ENCODE data around the gene MCU. TPM values are rescaled to one million over a fixed set of nuclear protein-coding genes. Genes with fewer than 3 reads are reported as not detected.
"Not testable (repeated sequence)": the region's sequence is repeated elsewhere in the genome, so short reads cannot be mapped to it uniquely, and the experiment has no call there.

Gene MCU
- total and polyA plus RNA-seq, 5 donors: 14.2 to 22.1 (median 18.1) TPM

GRCh38 chr10:72764151-72764550 lies 72.2 kb downstream of the MCU start:
- ATAC-seq (no peak), DNase-seq (no peak)
- Histone ChIP-seq H3K9me3 (ENCODE audit: control insufficient read depth, low read length) (no peaks in the 10 kb centered on the region), H3K4me1 (ENCODE audit: control insufficient read depth, insufficient read depth, low read length) (no peaks in the 10 kb centered on the region), H3K27me3 (ENCODE audit: control insufficient read depth, insufficient read depth) (no peaks in the 10 kb centered on the region), H3K27ac (ENCODE audit: low read length) (no peak overlapping the region), H3K4me3 (ENCODE audit: low read length) (no peak overlapping the region)
- intact Hi-C loops (cut with DNase I): no loop called here

GRCh38 chr10:72765051-72765745 lies 73.3 kb downstream of the MCU start:
- ATAC-seq: no peak
- WGBS: 96% methylated on average over 3 of the region's 3 CpGs

DNA sequence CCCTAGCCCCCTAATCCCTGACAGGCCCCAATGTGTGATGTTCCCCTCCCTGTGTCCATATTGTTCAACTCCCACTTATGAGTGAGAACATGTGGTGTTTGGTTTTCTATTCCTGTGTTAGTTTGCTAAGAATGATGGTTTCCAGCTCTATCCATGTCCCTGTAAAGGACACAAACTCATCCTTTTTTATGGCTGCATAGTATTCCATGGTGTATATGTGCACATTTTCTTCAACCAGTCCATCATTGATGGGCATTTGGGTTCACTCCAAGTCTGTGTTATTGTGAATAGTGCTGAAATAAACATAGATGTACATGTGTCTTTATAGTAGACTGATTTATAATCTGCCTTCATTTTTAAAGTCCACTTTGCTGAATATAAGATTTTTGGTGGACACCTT lies 79.3 kb downstream of the MCU start:
- H3K4me3 ChIP-seq (ENCODE audit: low read length); ATAC-seq; DNase-seq; H3K27me3 ChIP-seq (ENCODE audit: control insufficient read depth, insufficient read depth); H3K27ac ChIP-seq (ENCODE audit: low read length); H3K4me1 ChIP-seq (ENCODE audit: control insufficient read depth, insufficient read depth, low read length); H3K9me3 ChIP-seq (ENCODE audit: control insufficient read depth, low read length); intact Hi-C loops (cut with DNase I): not testable (repeated sequence)

More at GRCh38 chr10:72765051-72765745, 73.3 kb downstream of the MCU start:
- no peaks in the 10 kb centered on the region for H3K4me1 ChIP-seq (ENCODE audit: control insufficient read depth, insufficient read depth, low read length)
- H3K9me3 ChIP-seq (ENCODE audit: control insufficient read depth, low read length): no peaks in the 10 kb centered on the region
- H3K27ac ChIP-seq (ENCODE audit: low read length): no peak overlapping the region
- DNase-seq: no peak
- no peaks in the 10 kb centered on the region for H3K27me3 ChIP-seq (ENCODE audit: control insufficient read depth, insufficient read depth)
- no peak overlapping the region for H3K4me3 ChIP-seq (ENCODE audit: low read length)
- intact Hi-C loops (cut with DNase I): no loop called here

DNA sequence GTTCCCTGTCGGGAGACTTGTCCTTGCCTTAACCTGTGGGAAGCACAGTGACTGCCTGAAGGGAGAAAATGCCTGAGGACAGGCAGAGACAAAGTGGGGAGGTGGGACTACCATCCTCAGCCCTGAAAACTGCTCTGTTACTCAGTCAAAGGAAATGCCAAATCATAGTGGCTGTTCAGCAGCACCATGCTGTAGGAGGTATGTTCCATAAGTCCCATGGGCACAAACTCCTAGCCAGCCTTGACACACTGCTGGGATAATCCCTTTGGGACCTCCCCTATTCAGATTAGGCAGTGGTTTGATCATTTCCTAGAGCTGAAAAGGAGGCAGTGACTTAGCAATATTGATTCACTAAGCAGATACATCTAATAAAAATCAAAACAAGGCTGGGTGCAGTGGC lies 80.1 kb downstream of the MCU start:
- H3K9me3 ChIP-seq (ENCODE audit: control insufficient read depth, low read length): no peaks in the 10 kb centered on the region

GRCh38 chr10:72779874-72780273 lies 87.9 kb downstream of the MCU start:
- WGBS: 98% methylated on average over 2 of the region's 2 CpGs
- no peak overlapping the region for H3K27ac ChIP-seq (ENCODE audit: low read length)
- DNase-seq: no peak
- intact Hi-C loops (cut with DNase I): no loop called here
- no peak for ATAC-seq
- H3K4me3 ChIP-seq (ENCODE audit: low read length): no peak overlapping the region
- H3K27me3 ChIP-seq (ENCODE audit: control insufficient read depth, insufficient read depth): no peaks in the 10 kb centered on the region
- no peaks in the 10 kb centered on the region for H3K9me3 ChIP-seq (ENCODE audit: control insufficient read depth, low read length)
- H3K4me1 ChIP-seq (ENCODE audit: control insufficient read depth, insufficient read depth, low read length): peaks cover 6% of the 10 kb centered on the region

More for the DNA sequence above, 80.1 kb downstream of the MCU start:
- Histone ChIP-seq H3K27ac (ENCODE audit: low read length) (no peak overlapping the region), H3K4me1 (ENCODE audit: control insufficient read depth, insufficient read depth, low read length) (no peaks in the 10 kb centered on the region), H3K4me3 (ENCODE audit: low read length) (no peak overlapping the region), H3K27me3 (ENCODE audit: control insufficient read depth, insufficient read depth) (no peaks in the 10 kb centered on the region)
- ATAC-seq (no peak), DNase-seq (no peak)
- 98% methylated on average over 1 of the region's 1 CpG for WGBS
- intact Hi-C loops (cut with DNase I): no loop called here

DNA sequence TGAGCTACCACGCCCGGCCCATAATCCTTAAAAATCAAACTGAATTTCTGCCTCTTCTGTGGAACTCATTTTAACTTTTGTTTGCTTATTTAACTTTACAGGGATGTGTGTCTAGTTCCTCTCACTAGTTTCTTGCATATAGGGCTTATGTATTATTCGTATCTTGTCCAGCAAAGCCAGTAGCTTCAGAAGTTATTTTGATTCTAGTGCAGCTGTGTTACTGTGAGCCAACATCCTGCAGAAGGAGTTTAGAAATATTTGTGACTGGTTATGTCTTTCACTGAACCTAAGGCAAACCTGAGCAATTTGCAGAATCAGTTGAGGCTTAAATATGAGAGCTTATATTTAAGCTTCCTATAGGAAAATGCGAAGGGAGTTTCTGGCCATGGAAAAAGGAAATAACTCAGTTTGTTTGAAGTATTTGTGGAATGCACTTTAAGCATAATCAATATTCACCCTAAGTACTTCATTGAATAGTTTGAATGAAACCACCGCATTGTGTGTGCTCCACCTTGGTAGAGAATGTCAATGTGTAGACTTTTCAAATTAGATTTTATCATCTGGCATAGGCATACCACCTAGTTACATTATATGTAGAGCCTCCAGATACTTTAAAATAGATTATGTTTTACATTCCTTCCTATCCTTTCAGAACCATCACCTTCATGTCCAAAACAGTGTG lies 90.8 kb downstream of the MCU start:
- 88% methylated on average over 5 of the region's 5 CpGs for WGBS
- ATAC-seq (no peak), DNase-seq (no peak)
- Histone ChIP-seq H3K4me1 (ENCODE audit: control insufficient read depth, insufficient read depth, low read length) (peaks cover 9% of the 10 kb centered on the region), H3K9me3 (ENCODE audit: control insufficient read depth, low read length) (no peaks in the 10 kb centered on the region), H3K27ac (ENCODE audit: low read length) (no peak overlapping the region), H3K27me3 (ENCODE audit: control insufficient read depth, insufficient read depth) (no peaks in the 10 kb centered on the region), H3K4me3 (ENCODE audit: low read length) (no peak overlapping the region)
- intact Hi-C loops (cut with DNase I): no loop called here

GRCh38 chr10:72783410-72783833 lies 91.5 kb downstream of the MCU start:
- Histone ChIP-seq H3K4me1 (ENCODE audit: control insufficient read depth, insufficient read depth, low read length) (peaks cover 9% of the 10 kb centered on the region), H3K27me3 (ENCODE audit: control insufficient read depth, insufficient read depth) (no peaks in the 10 kb centered on the region), H3K27ac (ENCODE audit: low read length) (no peak overlapping the region), H3K4me3 (ENCODE audit: low read length) (no peak overlapping the region), H3K9me3 (ENCODE audit: control insufficient read depth, low read length) (no peaks in the 10 kb centered on the region)
- no peak for DNase-seq
- no peak for ATAC-seq
- 41% methylated on average over 1 of the region's 1 CpG for WGBS
- intact Hi-C loops (cut with DNase I): no loop called here

DNA sequence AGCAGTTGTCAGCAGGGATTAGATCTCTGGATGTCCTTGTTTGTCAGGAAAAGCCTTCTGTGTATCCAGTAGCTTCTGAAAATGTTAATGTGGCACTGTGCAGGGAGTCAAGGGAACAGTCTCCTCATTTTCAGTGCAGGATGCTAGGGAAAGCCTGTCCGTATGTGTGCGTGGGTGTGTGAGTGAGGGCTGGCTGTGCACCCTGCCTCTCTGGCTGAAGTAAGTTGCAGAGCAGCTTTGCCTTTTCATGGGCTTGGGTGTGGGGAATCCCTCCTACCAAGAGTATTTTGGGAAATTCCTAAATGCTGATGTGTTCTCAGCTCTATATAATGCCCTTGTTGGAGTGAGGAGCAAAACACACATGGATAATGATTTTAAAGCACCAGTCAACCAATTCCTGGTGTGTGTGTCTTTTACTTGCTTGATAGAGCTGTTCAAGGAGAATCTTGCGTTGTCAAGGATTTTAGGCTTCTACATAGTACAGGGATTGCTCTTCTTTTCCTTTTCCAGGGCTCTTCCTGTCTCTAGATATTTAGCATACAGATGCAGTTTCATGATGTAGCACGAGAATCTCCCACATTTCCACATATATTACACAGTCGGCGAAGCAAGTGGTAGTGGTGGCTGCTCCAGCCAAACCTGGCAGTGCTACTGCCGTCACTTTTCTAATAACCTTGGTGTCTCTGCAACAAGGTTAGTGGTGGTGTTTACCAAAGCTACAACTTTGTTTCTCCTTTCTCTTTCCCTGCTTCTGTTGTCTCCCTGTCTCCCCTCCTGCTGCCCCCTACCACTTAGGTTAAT lies 92.8 kb downstream of the MCU start:
- 33% methylated on average over 7 of the region's 7 CpGs for WGBS
- peak; percentile 86 to 90 for ATAC-seq
- intact Hi-C loops (cut with DNase I): no loop called here
- DNase-seq: peak; percentile 52 to 86 (median 75)
- Histone ChIP-seq H3K9me3 (ENCODE audit: control insufficient read depth, low read length) (no peaks in the 10 kb centered on the region), H3K27me3 (ENCODE audit: control insufficient read depth, insufficient read depth) (no peaks in the 10 kb centered on the region), H3K27ac (ENCODE audit: low read length) (no peak overlapping the region), H3K4me1 (ENCODE audit: control insufficient read depth, insufficient read depth, low read length) (peaks cover 9% of the 10 kb centered on the region), H3K4me3 (ENCODE audit: low read length) (no peak overlapping the region)

GRCh38 chr10:72785409-72785808 lies 93.5 kb downstream of the MCU start:
- Histone ChIP-seq H3K9me3 (ENCODE audit: control insufficient read depth, low read length) (no peaks in the 10 kb centered on the region), H3K4me3 (ENCODE audit: low read length) (no peak overlapping the region), H3K27me3 (ENCODE audit: control insufficient read depth, insufficient read depth) (no peaks in the 10 kb centered on the region), H3K4me1 (ENCODE audit: control insufficient read depth, insufficient read depth, low read length) (peaks cover 9% of the 10 kb centered on the region), H3K27ac (ENCODE audit: low read length) (no peak overlapping the region)
- WGBS: 82% methylated on average over 2 of the region's 2 CpGs
- intact Hi-C loops (cut with DNase I): no loop called here
- DNase-seq (no peak), ATAC-seq (no peak)

GRCh38 chr10:72790216-72790990 lies 98.5 kb downstream of the MCU start:
- 46% methylated on average over 3 of the region's 3 CpGs for WGBS
- no peak for DNase-seq

More at GRCh38 chr10:72790216-72790990, 98.5 kb downstream of the MCU start:
- Histone ChIP-seq H3K27me3 (ENCODE audit: control insufficient read depth, insufficient read depth) (no peaks in the 10 kb centered on the region), H3K4me1 (ENCODE audit: control insufficient read depth, insufficient read depth, low read length) (no peaks in the 10 kb centered on the region), H3K4me3 (ENCODE audit: low read length) (no peak overlapping the region), H3K27ac (ENCODE audit: low read length) (no peak overlapping the region), H3K9me3 (ENCODE audit: control insufficient read depth, low read length) (no peaks in the 10 kb centered on the region)
- intact Hi-C loops (cut with DNase I): no loop called here
- no peak for ATAC-seq

Data from right cardiac atrium (tissue), 5 donors.